IMR-90 (cell line): ENCODE results near the gene APMAP. TPM values are rescaled to one million over a fixed set of nuclear protein-coding genes. Genes with fewer than 3 reads are reported as not detected.

ENCODE experiments used
- ATAC-seq: fragments of 200-7000 bp; cut with Tn5 transposase; 2 replicates; pipeline ENCODE4 v1.9.1; 2020; ENCODE audit warnings: low read depth, mild to moderate bottlenecking, moderate library complexity
- BruUV-seq: library from RNA; stranded (reverse); fragments of 400-500 nt; replicated peaks from 2 replicates; lab custom pipeline; 2021; lab: Mats Ljungman, UMichigan
- CTCF ChIA-PET: fragments of 300-600 bp; formaldehyde crosslinking; extraction: SDS; loops from one replicate; lab custom pipeline; 2021; ENCODE audit warnings: antibody characterized with exemption; lab: Yijun Ruan, JAX
- POLR2A ChIA-PET: fragments of 300-600 bp; sonication (Branson Sonifier 250); formaldehyde crosslinking; loops from one replicate; lab custom pipeline; 2022; ENCODE audit warnings: antibody characterized with exemption; ENCODE audit not compliant: unreplicated experiment; lab: Charles Lee
- DNase-seq: peaks from one replicate; pipeline ENCODE4 v3.0.0; 2013
- H2AFZ ChIP-seq: replicated peaks from 2 replicates; pipeline ENCODE3; 2013; ENCODE audit warnings: low read length, mild to moderate bottlenecking; ENCODE audit not compliant: poor library complexity
- H2AK5ac ChIP-seq: 2 replicates; pipeline ENCODE4 v1.6.1; 2013; ENCODE audit warnings: low read depth, low read length, inconsistent platforms
- H2AK9ac ChIP-seq: replicated peaks from 2 replicates; pipeline ENCODE3; 2013; ENCODE audit warnings: mild to moderate bottlenecking, low read depth, low read length, moderate library complexity; ENCODE audit not compliant: poor library complexity
- H2BK120ac ChIP-seq: 2 replicates; pipeline ENCODE4 v1.6.1; 2013; ENCODE audit warnings: low read depth, low read length, inconsistent platforms
- H2BK15ac ChIP-seq: 3 replicates; pipeline ENCODE4 v1.6.1; 2013; ENCODE audit warnings: low read depth, low read length, inconsistent platforms
- H2BK20ac ChIP-seq: 2 replicates; pipeline ENCODE4 v1.6.1; 2013; ENCODE audit warnings: low read depth, mild to moderate bottlenecking, inconsistent platforms, low read length, moderate library complexity
- H2BK5ac ChIP-seq: 2 replicates; pipeline ENCODE4 v1.6.1; 2013; ENCODE audit warnings: mild to moderate bottlenecking, low read depth, low read length, inconsistent platforms; ENCODE audit not compliant: poor library complexity, severe bottlenecking
- H3K14ac ChIP-seq: replicated peaks from 2 replicates; pipeline ENCODE4 v1.6.1; 2013; ENCODE audit warnings: low read depth, low read length, inconsistent platforms
- H3K18ac ChIP-seq: 2 replicates; pipeline ENCODE4 v1.6.1; 2013; ENCODE audit warnings: low read depth, low read length, control low read depth
- H3K23ac ChIP-seq: 2 replicates; pipeline ENCODE4 v1.6.1; 2013; ENCODE audit warnings: low read depth, low read length, inconsistent platforms
- H3K27ac ChIP-seq: 2 replicates; pipeline ENCODE4 v1.5.1; 2013; ENCODE audit warnings: mild to moderate bottlenecking, control low read depth, low read length; ENCODE audit not compliant: insufficient read depth
- H3K27me3 ChIP-seq: 2 replicates; pipeline ENCODE4 v1.6.1; 2013; ENCODE audit warnings: low read length; ENCODE audit not compliant: control insufficient read depth, insufficient read depth
- H3K36me3 ChIP-seq: 2 replicates; pipeline ENCODE4 v1.6.1; 2013; ENCODE audit warnings: low read length, mixed read lengths; ENCODE audit not compliant: control insufficient read depth, insufficient read depth
- H3K4ac ChIP-seq: 2 replicates; pipeline ENCODE4 v1.6.1; 2013; ENCODE audit warnings: low read depth, low read length, inconsistent platforms
- H3K4me1 ChIP-seq: 2 replicates; pipeline ENCODE4 v1.6.1; 2013; ENCODE audit warnings: low read length, mixed read lengths; ENCODE audit not compliant: control insufficient read depth, insufficient read depth
- H3K4me2 ChIP-seq: 2 replicates; pipeline ENCODE4 v1.6.1; 2013; ENCODE audit warnings: low read depth, mild to moderate bottlenecking, control low read depth, low read length, moderate library complexity
- H3K4me3 ChIP-seq: 2 replicates; pipeline ENCODE4 v1.5.1; 2013; ENCODE audit warnings: low read depth, mild to moderate bottlenecking, control low read depth, low read length, moderate library complexity; ENCODE audit not compliant: insufficient read depth
- H3K56ac ChIP-seq: 2 replicates; pipeline ENCODE4 v1.6.1; 2013; ENCODE audit warnings: low read length, inconsistent platforms; ENCODE audit not compliant: insufficient read depth; ENCODE audit errors: extremely low read depth
- H3K79me1 ChIP-seq, 2 experiments: 2 replicates each; pipeline ENCODE4 v1.6.1; 2013; ENCODE audit warnings: low read length in 2 of 2, inconsistent platforms in 1 of 2, low read depth in 1 of 2
- H3K9ac ChIP-seq: 2 replicates; pipeline ENCODE4 v1.6.1; 2013; ENCODE audit warnings: low read depth, low read length, control low read depth
- H3K9me1 ChIP-seq: 2 replicates; pipeline ENCODE4 v1.6.1; 2013; ENCODE audit warnings: low read length, inconsistent platforms; ENCODE audit not compliant: insufficient read depth
- H3K9me3 ChIP-seq: 2 replicates; pipeline ENCODE4 v1.6.1; 2013; ENCODE audit warnings: low read length; ENCODE audit not compliant: control insufficient read depth, insufficient read depth
- H4K20me1 ChIP-seq: 2 replicates; pipeline ENCODE4 v1.6.1; 2013; ENCODE audit warnings: low read length, inconsistent platforms; ENCODE audit not compliant: insufficient read depth
- H4K5ac ChIP-seq: 2 replicates; pipeline ENCODE4 v1.6.1; 2013; ENCODE audit warnings: mild to moderate bottlenecking, low read depth, low read length, control low read depth
- H4K8ac ChIP-seq, 2 experiments: 2 replicates each; pipeline ENCODE4 v1.6.1; 2013; ENCODE audit warnings: low read depth in 2 of 2, low read length in 2 of 2, control low read depth in 1 of 2, inconsistent platforms in 1 of 2
- H4K91ac ChIP-seq: 2 replicates; pipeline ENCODE4 v1.6.1; 2013; ENCODE audit warnings: low read depth, low read length, inconsistent platforms; ENCODE audit not compliant: insufficient read depth
- RFX5 ChIP-seq: IDR thresholded peaks from 2 replicates; pipeline ENCODE4 v1.8.0; 2012; ENCODE audit warnings: low read depth, mild to moderate bottlenecking, low read length, moderate library complexity
- SMC3 ChIP-seq: fragments of 150-350 bp; IDR thresholded peaks from 2 replicates; pipeline ENCODE4 v1.6.1; 2016; ENCODE audit warnings: low read depth, mild to moderate bottlenecking, antibody characterized with exemption, low read length, moderate library complexity
- WGBS, 2 experiments: methylation state at CpG; one replicate each; pipeline versions ENCODE4 v1.1.5 to v1.1.7; 2013; ENCODE audit warnings: missing lambda C conversion rate in 2 of 2; ENCODE audit not compliant: insufficient read length in 1 of 2; ENCODE audit errors: extremely low coverage in 2 of 2; 5-methylcytosine and 5-hydroxymethylcytosine counted together
- dilution Hi-C: fragments of 300-500 bp; cut with HindIII; formaldehyde crosslinking; loops from one replicate; pipeline ENCODE4 v1.14.3; 2018; ENCODE audit warnings: low sequenced_read_pairs; ENCODE audit not compliant: unreplicated experiment
- in situ Hi-C: fragments of 300-500 bp; cut with MboI; formaldehyde crosslinking; loops from 3 replicates; pipeline ENCODE4 v1.14.3; 2019; ENCODE audit warnings: low sequenced_read_pairs, inconsistent platforms, mixed read lengths
- intact Hi-C: fragments of 100-400 bp; cut with micrococcal nuclease; formaldehyde crosslinking; loops from 2 replicates; pipeline ENCODE4 v1.10.0; 2022
- polyA plus RNA-seq, 3 experiments: library from polyadenylated mRNA; depleted of rRNA; stranded (reverse); fragments of >200 nt; gene quantifications; 2 replicates each; pipeline ENCODE4 v1.2.3, GENCODE V29; 2012; ENCODE audit warnings: low replicate concordance in 1 of 3
- total RNA-seq: library from RNA; depleted of rRNA; stranded (reverse); fragments of >200 nt; gene quantifications from 2 replicates; pipeline ENCODE4 v1.2.3, GENCODE V29; 2012

APMAP gene
- total and polyA plus RNA-seq, 2 of the 4 experiments (the other 2 are of a cell fraction), result 67.2 to 88.8 TPM

- no peak overlapping the region for H3K4me2 ChIP-seq
- no peak overlapping the region for H3K14ac ChIP-seq
- H2AFZ ChIP-seq, result no peak overlapping the region
- no peak overlapping the region for H2BK120ac ChIP-seq
- BruUV-seq, result no TSS peak
- H3K27ac ChIP-seq, result no peak overlapping the region
- ChIA-PET POLR2A (no interaction called here), CTCF (no interaction called here)
- no peak for ATAC-seq
- DNase-seq, result no peak
- no peak overlapping the region for H3K56ac ChIP-seq
- no peaks in the 10 kb centered on the region for H3K4me1 ChIP-seq
- H2BK20ac ChIP-seq, result no peak overlapping the region
- intact Hi-C loops (no loop called here), in situ Hi-C loops (no loop called here), dilution Hi-C loops (no loop called here)
- H2AK5ac ChIP-seq, result no peak overlapping the region
- no peak overlapping the region for H2AK9ac ChIP-seq
- H3K18ac ChIP-seq, result no peak overlapping the region
- WGBS, 2 experiments, result no CpG with 5 or more reads among the region's 2 CpGs
- H4K8ac ChIP-seq, result no peak overlapping the region
- H3K9me3 ChIP-seq, result 0 out of 2 replicates have a peak, but pooled peaks cover 3% of the 10 kb centered on the region
- H3K9ac ChIP-seq, result no peak overlapping the region
- no peaks in the 10 kb centered on the region for H3K9me1 ChIP-seq
- H2BK15ac ChIP-seq, result no peak overlapping the region
- H3K27me3 ChIP-seq, result no peaks in the 10 kb centered on the region
- no peaks in the 10 kb centered on the region for H4K20me1 ChIP-seq
- H3K23ac ChIP-seq, result no peak overlapping the region
- H3K79me1 ChIP-seq, result peaks cover 0 to 5% of the 10 kb centered on the region in 2 experiments; a peak in 2 of 4 replicates
- no peak overlapping the region for H3K4me3 ChIP-seq
- H3K36me3 ChIP-seq, result peaks cover 34% of the 10 kb centered on the region
- no peak overlapping the region for H3K4ac ChIP-seq
- H4K91ac ChIP-seq, result no peak overlapping the region
- H2BK5ac ChIP-seq, result no peak overlapping the region
- H4K5ac ChIP-seq, result no peak overlapping the region
- TF ChIP-seq RFX5 (no peak), SMC3 (no peak)
These were observed 20.2 kb downstream of the APMAP start for GRCh38 chr20:24972341-24972740.
